Measurements from ENCODE around the gene HS1BP3. TPM values are rescaled to one million over a fixed set of nuclear protein-coding genes. Genes with fewer than 3 reads are reported as not detected.

The HS1BP3 gene
- total RNA-seq, 1 experiment from 2014 or later: 16.2 TPM

GRCh38 chr2:20649576-20649975, 1.3 kb downstream of the HS1BP3 start:
- TF ChIP-seq EZH2 (IDR thresholded peaks at IDR 0.05; ENCODE audit: low read depth) (no peak), CTCF (conservative IDR thresholded peaks at IDR 0.05) (no peak)
- Histone ChIP-seq H3K79me2 (ENCODE audit: low read depth) (no peaks in the 10 kb centered on the region), H3F3A (ENCODE audit: insufficient read depth, low read depth) (no peaks in the 10 kb centered on the region), H3K9me3 (ENCODE audit: insufficient read depth, low read depth) (no peaks in the 10 kb centered on the region), H2AFZ (no peak overlapping the region), H3K27ac (no peak overlapping the region), H4K20me1 (ENCODE audit: insufficient read depth) (no peaks in the 10 kb centered on the region), H3K4me2 (peak overlapping the region; percentile 92), H3K36me3 (ENCODE audit: low read depth) (no peaks in the 10 kb centered on the region), H3K9me2 (ENCODE audit: insufficient read depth) (no peaks in the 10 kb centered on the region), H3K4me3 (no peak overlapping the region), H3K27me3 (ENCODE audit: insufficient read depth, low read depth) (no peaks in the 10 kb centered on the region), H3K4me1 (replicated peaks; ENCODE audit: insufficient read depth) (peaks cover 12% of the 10 kb centered on the region)
- ChIA-PET CTCF (interaction anchor here (1.5 kb wide), 1 partner anchor 227 kb away, joined by 4 read pairs; no protein-coding TSS in a partner anchor), POLR2A (ENCODE audit: unreplicated experiment) (no interaction called here)
- intact Hi-C loops (cut with micrococcal nuclease; ENCODE audit: unreplicated experiment): loop anchor here (10.0 kb wide), 1 partner anchor 545 kb away; no protein-coding TSS in a partner anchor
- BruUV-seq (replicated peaks): no TSS peak
- DNase-seq: no peak

GRCh38 chr2:20648831-20649230, 2.1 kb downstream of the HS1BP3 start:
- no peaks in the 10 kb centered on the region for H3F3A ChIP-seq (ENCODE audit: insufficient read depth, low read depth)
- no peak for TF ChIP-seq EZH2 (IDR thresholded peaks at IDR 0.05; ENCODE audit: low read depth)
- TF ChIP-seq CTCF (conservative IDR thresholded peaks at IDR 0.05): no peak
- H3K27me3 ChIP-seq (ENCODE audit: insufficient read depth, low read depth): no peaks in the 10 kb centered on the region
- H3K36me3 ChIP-seq (ENCODE audit: low read depth): no peaks in the 10 kb centered on the region
- no peak overlapping the region for H3K4me2 ChIP-seq
- no peaks in the 10 kb centered on the region for H4K20me1 ChIP-seq (ENCODE audit: insufficient read depth)
- no peak for DNase-seq
- no peaks in the 10 kb centered on the region for H3K9me3 ChIP-seq (ENCODE audit: insufficient read depth, low read depth)
- BruUV-seq (replicated peaks): no TSS peak
- no peaks in the 10 kb centered on the region for H3K79me2 ChIP-seq (ENCODE audit: low read depth)
- CTCF ChIA-PET: no interaction called here
- intact Hi-C loops (cut with micrococcal nuclease; ENCODE audit: unreplicated experiment): loop anchor here (10.0 kb wide), 1 partner anchor 544 kb away; no protein-coding TSS in a partner anchor
- H3K9me2 ChIP-seq (ENCODE audit: insufficient read depth): no peaks in the 10 kb centered on the region
- H3K4me1 ChIP-seq (replicated peaks; ENCODE audit: insufficient read depth): peaks cover 12% of the 10 kb centered on the region
- H3K27ac ChIP-seq: no peak overlapping the region
- no peak overlapping the region for H2AFZ ChIP-seq
- POLR2A ChIA-PET (ENCODE audit: unreplicated experiment): interaction anchor here (0.6 to 0.7 kb wide), 2 partner anchors 92 to 202 kb away, joined by 5 read pairs; partner anchors contain the start of gene RHOB
- no peak overlapping the region for H3K4me3 ChIP-seq

GRCh38 chr2:20648206-20648605, 2.7 kb downstream of the HS1BP3 start:
- POLR2A ChIA-PET (ENCODE audit: unreplicated experiment): interaction anchor here (0.6 kb wide), 1 partner anchor 92 kb away, joined by 5 read pairs; no protein-coding TSS in a partner anchor
- CTCF ChIA-PET: no interaction called here
- Histone ChIP-seq H3K4me1 (replicated peaks; ENCODE audit: insufficient read depth) (peaks cover 12% of the 10 kb centered on the region), H3K4me2 (no peak overlapping the region), H2AFZ (no peak overlapping the region), H3K27me3 (ENCODE audit: insufficient read depth, low read depth) (no peaks in the 10 kb centered on the region), H3K36me3 (ENCODE audit: low read depth) (no peaks in the 10 kb centered on the region), H4K20me1 (ENCODE audit: insufficient read depth) (no peaks in the 10 kb centered on the region), H3K9me2 (ENCODE audit: insufficient read depth) (no peaks in the 10 kb centered on the region), H3K9me3 (ENCODE audit: insufficient read depth, low read depth) (no peaks in the 10 kb centered on the region), H3K79me2 (ENCODE audit: low read depth) (no peaks in the 10 kb centered on the region), H3K4me3 (no peak overlapping the region), H3K27ac (no peak overlapping the region), H3F3A (ENCODE audit: insufficient read depth, low read depth) (no peaks in the 10 kb centered on the region)
- intact Hi-C loops (cut with micrococcal nuclease; ENCODE audit: unreplicated experiment): loop anchor here (10.0 kb wide), 1 partner anchor 543 kb away; no protein-coding TSS in a partner anchor
- TF ChIP-seq CTCF (conservative IDR thresholded peaks at IDR 0.05): no peak
- TF ChIP-seq EZH2 (IDR thresholded peaks at IDR 0.05; ENCODE audit: low read depth): no peak
- no TSS peak for BruUV-seq (replicated peaks)
- DNase-seq: no peak

Data from PC-9 (cell line).